HCT116 (cell line): ENCODE data around the gene JAK1. TPM values are rescaled to one million over a fixed set of nuclear protein-coding genes. Genes with fewer than 3 reads are reported as not detected.

Experiments
- ATAC-seq: fragments of 200-7000 bp; cut with Tn5 transposase; 2 replicates; pipeline ENCODE4 v1.9.1; 2020; ENCODE audit warnings: mild to moderate bottlenecking, moderate library complexity
- BruUV-seq: library from RNA; stranded (reverse); fragments of 400-500 nt; replicated peaks from 2 replicates; lab custom pipeline; 2021; lab: Mats Ljungman, UMichigan
- CTCF ChIA-PET: fragments of 300-600 bp; sonication (Branson Sonifier 250); formaldehyde crosslinking; loops from one replicate; lab custom pipeline; 2021; ENCODE audit warnings: antibody characterized with exemption; lab: Charles Lee
- POLR2A ChIA-PET: fragments of 300-600, 350-600 bp; sonication (Branson Sonifier 250); formaldehyde crosslinking; loops from one replicate; lab custom pipeline; 2021; ENCODE audit warnings: antibody characterized with exemption; lab: Charles Lee
- RAD21 ChIA-PET, 2 experiments: fragments of 300-600 bp; sonication (Branson Sonifier 250); formaldehyde crosslinking; loops; one replicate each; lab custom pipeline; 2023; ENCODE audit warnings: low total read pairs in 2 of 2; ENCODE audit not compliant: uncharacterized antibody in 2 of 2, unreplicated experiment in 2 of 2, low non-redundant PET in 1 of 2; lab: Charles Lee
- DNase-seq: peaks from one replicate; pipeline ENCODE4 v3.0.0-alpha.2; 2010; ENCODE audit warnings: low read depth, low spot score
- H2AFZ ChIP-seq: fragments of 200-600 bp; shearing (Covaris generic), sonication (generic); 2 replicates; pipeline ENCODE4 v1.6.1; 2017; ENCODE audit warnings: low read depth, mixed run types, mixed read lengths, antibody characterized with exemption, low read length; ENCODE audit not compliant: poor library complexity, severe bottlenecking
- H3K27ac ChIP-seq: 2 replicates; pipeline ENCODE4 v1.5.1; 2012; ENCODE audit warnings: low read depth, low read length
- H3K27me3 ChIP-seq: fragments of 200-600 bp; sonication (generic); 2 replicates; pipeline ENCODE4 v1.6.1; 2016; ENCODE audit warnings: mixed run types, low read length, mixed read lengths; ENCODE audit not compliant: insufficient read depth
- H3K36me3 ChIP-seq, 2 experiments: fragments of 200-500 bp in 1 of 2; fragments of 200-600 bp in 1 of 2; sonication (Bioruptor generic) in 1 of 2; sonication (generic) in 1 of 2; 2 replicates each; pipeline versions ENCODE4 v1.5.1 to v1.6.1; 2014 to 2016; ENCODE audit warnings: low read length in 2 of 2, inconsistent platforms in 1 of 2, mixed read lengths in 1 of 2, mixed run types in 1 of 2; ENCODE audit not compliant: insufficient read depth in 2 of 2, control insufficient read depth in 1 of 2
- H3K4me1 ChIP-seq, 2 experiments: fragments of 200-600 bp in 1 of 2; sonication (generic) in 1 of 2; 2 replicates each; pipeline versions ENCODE4 v1.5.1 to v1.6.1; 2012 to 2017; ENCODE audit warnings: low read length in 2 of 2, inconsistent platforms in 1 of 2, mild to moderate bottlenecking in 1 of 2, mixed read lengths in 1 of 2, mixed run types in 1 of 2, moderate library complexity in 1 of 2; ENCODE audit not compliant: insufficient read depth in 2 of 2, control insufficient read depth in 1 of 2
- H3K4me2 ChIP-seq: fragments of 200-600 bp; sonication (generic); 2 replicates; pipeline ENCODE4 v1.6.1; 2017; ENCODE audit warnings: mixed run types, low read length, mixed read lengths
- H3K4me3 ChIP-seq, 2 experiments: fragments of 200-600 bp in 1 of 2; sonication (generic) in 1 of 2; replicated peaks in 1 of 2; 2 replicates each; pipeline ENCODE4 v1.5.1; 2011 to 2016; ENCODE audit warnings: low read length in 2 of 2, control low read depth in 1 of 2, low read depth in 1 of 2, mild to moderate bottlenecking in 1 of 2, mixed read lengths in 1 of 2, mixed run types in 1 of 2
- H3K79me2 ChIP-seq: fragments of 200-600 bp; sonication (generic); 2 replicates; pipeline ENCODE4 v1.6.1; 2017; ENCODE audit warnings: mild to moderate bottlenecking, mixed run types, low read length, moderate library complexity, mixed read lengths; ENCODE audit not compliant: insufficient read depth
- H3K9ac ChIP-seq: fragments of 200-600 bp; sonication (generic); 2 replicates; pipeline ENCODE4 v1.6.1; 2016; ENCODE audit warnings: low read length, mixed read lengths
- H3K9me2 ChIP-seq: fragments of 200-600 bp; sonication (generic), shearing (Covaris generic); 2 replicates; pipeline ENCODE4 v1.6.1; 2017; ENCODE audit warnings: mixed run types, mild to moderate bottlenecking, moderate library complexity; ENCODE audit not compliant: insufficient read depth
- H3K9me3 ChIP-seq, 2 experiments: fragments of 200-500 bp in 1 of 2; fragments of 200-600 bp in 1 of 2; sonication (Bioruptor generic) in 1 of 2; sonication (generic) in 1 of 2; 2 replicates each; pipeline ENCODE4 v1.6.1; 2014 to 2017; ENCODE audit warnings: low read length in 2 of 2, mixed read lengths in 2 of 2, inconsistent platforms in 1 of 2, low read depth in 1 of 2, mild to moderate bottlenecking in 1 of 2, mixed run types in 1 of 2, moderate library complexity in 1 of 2; ENCODE audit not compliant: control insufficient read depth in 1 of 2, insufficient read depth in 1 of 2
- H4K20me1 ChIP-seq: fragments of 200-600 bp; sonication (generic), shearing (Covaris generic); 2 replicates; pipeline ENCODE4 v1.6.1; 2017; ENCODE audit warnings: mixed run types, mild to moderate bottlenecking, moderate library complexity; ENCODE audit not compliant: insufficient read depth
- CBX3 ChIP-seq: IDR thresholded peaks from 2 replicates; pipeline ENCODE4 v1.6.1; 2012; ENCODE audit warnings: low read depth
- CEBPB ChIP-seq: IDR thresholded peaks from 2 replicates; pipeline ENCODE4 v1.6.1; 2012; ENCODE audit warnings: low read depth
- EGR1 ChIP-seq: IDR thresholded peaks from 2 replicates; pipeline ENCODE4 v1.6.1; 2012; ENCODE audit warnings: low read depth
- ELF1 ChIP-seq: IDR thresholded peaks from 2 replicates; pipeline ENCODE4 v1.6.1; 2012; ENCODE audit warnings: low read depth, borderline replicate concordance
- EZH2 ChIP-seq: fragments of 200-600 bp; sonication (generic); IDR thresholded peaks from 2 replicates; pipeline ENCODE4 v1.6.1; 2017; ENCODE audit warnings: antibody characterized with exemption, mixed run types
- EZH2phosphoT487 ChIP-seq: fragments of 200-600 bp; IDR thresholded peaks from 2 replicates; pipeline ENCODE4 v1.6.1; 2018; ENCODE audit warnings: antibody characterized with exemption, borderline replicate concordance
- FOSL1 ChIP-seq: IDR thresholded peaks from 2 replicates; pipeline ENCODE4 v1.6.1; 2012; ENCODE audit warnings: low read depth
- JUND ChIP-seq: IDR thresholded peaks from 2 replicates; pipeline ENCODE4 v1.6.1; 2012
- POLR2A ChIP-seq: IDR thresholded peaks from 2 replicates; pipeline ENCODE4 v1.7.0; 2011; ENCODE audit warnings: borderline replicate concordance; ENCODE audit not compliant: insufficient read depth, insufficient read length; ENCODE audit errors: extremely low read depth
- POLR2AphosphoS5 ChIP-seq: IDR thresholded peaks from 2 replicates; pipeline ENCODE4 v1.6.1; 2011; ENCODE audit warnings: mild to moderate bottlenecking, low read depth, low read length, moderate library complexity
- SIN3A ChIP-seq: IDR thresholded peaks from 2 replicates; pipeline ENCODE4 v1.6.1; 2012; ENCODE audit warnings: low read depth
- SP1 ChIP-seq: IDR thresholded peaks from 2 replicates; pipeline ENCODE4 v1.6.1; 2012; ENCODE audit warnings: low read depth
- SRF ChIP-seq: IDR thresholded peaks from 2 replicates; pipeline ENCODE4 v1.6.1; 2012; ENCODE audit warnings: low read depth
- TCF7L2 ChIP-seq: IDR thresholded peaks from 2 replicates; pipeline ENCODE4 v1.7.0; 2011; ENCODE audit warnings: borderline replicate concordance, inconsistent platforms; ENCODE audit not compliant: insufficient read depth, insufficient read length; ENCODE audit errors: extremely low read depth
- YY1 ChIP-seq: IDR thresholded peaks from 2 replicates; pipeline ENCODE4 v1.6.1; 2011; ENCODE audit warnings: low read length, low read depth, moderate library complexity, mild to moderate bottlenecking; ENCODE audit not compliant: insufficient replicate concordance; ENCODE audit errors: extremely low read depth
- ZFX ChIP-seq: fragments of 450-650 bp; IDR thresholded peaks from 2 replicates; pipeline ENCODE4 v1.6.1; 2017
- ZNF274 ChIP-seq: fragments of 200-500 bp; sonication (Bioruptor generic); IDR thresholded peaks from 2 replicates; pipeline ENCODE4 v1.6.1; 2014; ENCODE audit warnings: mild to moderate bottlenecking, low read depth, low read length, inconsistent platforms
- intact Hi-C: fragments of 100-400 bp; cut with micrococcal nuclease; formaldehyde crosslinking; loops from 2 replicates; pipeline ENCODE4 v1.10.0; 2022
- total RNA-seq: library from RNA; stranded (reverse); gene quantifications from one replicate; pipeline ENCODE4 v1.2.1, GENCODE V29; 2021; ENCODE audit not compliant: unreplicated experiment
- TF ChIP-seq, protein P1 (sequence below): IDR thresholded peaks from 2 replicates; pipeline ENCODE4 v1.6.1; 2012
- TF ChIP-seq, protein P2 (sequence below): IDR thresholded peaks from 2 replicates; pipeline ENCODE4 v1.6.1; 2012; ENCODE audit warnings: low read depth
- TF ChIP-seq, protein P3 (sequence below): IDR thresholded peaks from 2 replicates; pipeline ENCODE4 v1.6.1; 2011; ENCODE audit warnings: mild to moderate bottlenecking, low read length, moderate library complexity; ENCODE audit not compliant: insufficient replicate concordance; ENCODE audit errors: extremely low read depth
- TF ChIP-seq, protein P4 (sequence below): IDR thresholded peaks from 2 replicates; pipeline ENCODE4 v1.6.1; 2012

JAK1 gene
- total RNA-seq, 1 experiment from 2014 or later, result 53.2 TPM

DNA sequence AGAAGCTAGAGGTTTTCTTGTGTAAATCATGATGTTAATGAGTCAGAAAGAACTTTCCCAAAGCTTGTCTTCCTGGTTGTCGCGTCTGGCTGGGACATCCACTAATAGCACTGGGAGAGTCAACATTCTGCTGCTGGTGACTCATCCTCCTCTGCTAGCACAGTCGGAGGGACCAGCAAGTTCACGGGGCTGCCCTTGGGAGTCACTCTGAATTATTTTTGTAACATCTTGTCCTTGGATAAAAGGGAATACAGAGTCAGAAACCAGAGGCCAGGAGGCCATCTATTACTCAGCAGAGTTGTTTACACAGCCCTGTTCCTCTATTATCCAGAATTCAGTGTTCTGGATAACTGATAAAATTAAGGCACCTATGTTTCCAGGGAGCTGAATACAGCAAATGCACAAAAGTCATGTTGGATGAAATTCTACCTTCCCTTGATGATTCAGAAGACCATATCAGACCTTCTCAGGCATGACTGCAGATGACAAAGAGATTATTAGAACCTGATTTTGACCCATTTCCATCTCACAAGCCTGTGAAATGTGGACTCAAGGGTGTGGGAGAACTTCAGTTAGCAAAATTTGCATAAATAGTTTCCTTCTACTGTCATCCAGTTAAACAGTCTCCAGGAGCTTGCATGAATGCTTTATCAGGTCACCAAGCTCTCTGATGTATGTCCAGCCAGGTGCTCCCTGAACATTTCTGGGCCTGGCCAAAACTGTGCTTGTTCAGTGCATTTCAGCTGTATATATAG lies 68.1 kb downstream of the JAK1 start:
- no TSS peak for BruUV-seq
- H3K4me2 ChIP-seq, result peak overlapping the region; percentile 74
- POLR2A ChIA-PET, result interaction anchor here (1.0 to 1.5 kb wide), 2 partner anchors 20 to 68 kb away, joined by 3 to 5 read pairs; partner anchors contain the start of gene JAK1
- H3K9me3 ChIP-seq, result no peaks in the 10 kb centered on the region
- peak overlapping the region in 1 of 2 experiments; percentile 44; a peak in 2 of 4 replicates for H3K4me3 ChIP-seq
- H3K4me1 ChIP-seq, result peaks cover 30 to 52% of the 10 kb centered on the region in 2 experiments
- peaks cover 12% of the 10 kb centered on the region for H3K79me2 ChIP-seq
- no peaks in the 10 kb centered on the region; the same call in 1 of the 2 replicates for H4K20me1 ChIP-seq
- RAD21 ChIA-PET, result no interaction called here
- no peak overlapping the region for H2AFZ ChIP-seq
- no peaks in the 10 kb centered on the region for H3K9me2 ChIP-seq
- DNase-seq (peak; percentile 94), ATAC-seq (peak; percentile 97)
- intact Hi-C loops, result no loop called here
- H3K36me3 ChIP-seq, result no peaks in the 10 kb centered on the region
- H3K27ac ChIP-seq, result peak overlapping the region; percentile 85
- H3K9ac ChIP-seq, result peak overlapping the region; percentile 59
- no peaks in the 10 kb centered on the region; the same call in 1 of the 2 replicates for H3K27me3 ChIP-seq
- CTCF ChIA-PET, result no interaction called here
- TF ChIP-seq TCF7L2 (peak; percentile 77), POLR2A (no peak), EGR1 (peak; percentile 55; the same call in 1 of the 2 replicates), SRF (peak; percentile 60), FOSL1 (peak; percentile 95), ZNF274 (no peak), ELF1 (no peak; the same call in 1 of the 2 replicates), SP1 (peak; percentile 92), EZH2phosphoT487 (no peak), YY1 (peak; percentile 68), JUND (peak; percentile 97), POLR2AphosphoS5 (peak; percentile 54; the same call in 1 of the 2 replicates), EZH2 (no peak), CEBPB (peak; percentile 91), CBX3 (peak; percentile 90), ZFX (no peak), SIN3A (peak; percentile 94)
- TF ChIP-seq, protein P1, sequence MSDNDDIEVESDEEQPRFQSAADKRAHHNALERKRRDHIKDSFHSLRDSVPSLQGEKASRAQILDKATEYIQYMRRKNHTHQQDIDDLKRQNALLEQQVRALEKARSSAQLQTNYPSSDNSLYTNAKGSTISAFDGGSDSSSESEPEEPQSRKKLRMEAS, result peak; percentile 55
- TF ChIP-seq, protein P2, sequence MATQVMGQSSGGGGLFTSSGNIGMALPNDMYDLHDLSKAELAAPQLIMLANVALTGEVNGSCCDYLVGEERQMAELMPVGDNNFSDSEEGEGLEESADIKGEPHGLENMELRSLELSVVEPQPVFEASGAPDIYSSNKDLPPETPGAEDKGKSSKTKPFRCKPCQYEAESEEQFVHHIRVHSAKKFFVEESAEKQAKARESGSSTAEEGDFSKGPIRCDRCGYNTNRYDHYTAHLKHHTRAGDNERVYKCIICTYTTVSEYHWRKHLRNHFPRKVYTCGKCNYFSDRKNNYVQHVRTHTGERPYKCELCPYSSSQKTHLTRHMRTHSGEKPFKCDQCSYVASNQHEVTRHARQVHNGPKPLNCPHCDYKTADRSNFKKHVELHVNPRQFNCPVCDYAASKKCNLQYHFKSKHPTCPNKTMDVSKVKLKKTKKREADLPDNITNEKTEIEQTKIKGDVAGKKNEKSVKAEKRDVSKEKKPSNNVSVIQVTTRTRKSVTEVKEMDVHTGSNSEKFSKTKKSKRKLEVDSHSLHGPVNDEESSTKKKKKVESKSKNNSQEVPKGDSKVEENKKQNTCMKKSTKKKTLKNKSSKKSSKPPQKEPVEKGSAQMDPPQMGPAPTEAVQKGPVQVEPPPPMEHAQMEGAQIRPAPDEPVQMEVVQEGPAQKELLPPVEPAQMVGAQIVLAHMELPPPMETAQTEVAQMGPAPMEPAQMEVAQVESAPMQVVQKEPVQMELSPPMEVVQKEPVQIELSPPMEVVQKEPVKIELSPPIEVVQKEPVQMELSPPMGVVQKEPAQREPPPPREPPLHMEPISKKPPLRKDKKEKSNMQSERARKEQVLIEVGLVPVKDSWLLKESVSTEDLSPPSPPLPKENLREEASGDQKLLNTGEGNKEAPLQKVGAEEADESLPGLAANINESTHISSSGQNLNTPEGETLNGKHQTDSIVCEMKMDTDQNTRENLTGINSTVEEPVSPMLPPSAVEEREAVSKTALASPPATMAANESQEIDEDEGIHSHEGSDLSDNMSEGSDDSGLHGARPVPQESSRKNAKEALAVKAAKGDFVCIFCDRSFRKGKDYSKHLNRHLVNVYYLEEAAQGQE, result no peak
- TF ChIP-seq, protein P3, sequence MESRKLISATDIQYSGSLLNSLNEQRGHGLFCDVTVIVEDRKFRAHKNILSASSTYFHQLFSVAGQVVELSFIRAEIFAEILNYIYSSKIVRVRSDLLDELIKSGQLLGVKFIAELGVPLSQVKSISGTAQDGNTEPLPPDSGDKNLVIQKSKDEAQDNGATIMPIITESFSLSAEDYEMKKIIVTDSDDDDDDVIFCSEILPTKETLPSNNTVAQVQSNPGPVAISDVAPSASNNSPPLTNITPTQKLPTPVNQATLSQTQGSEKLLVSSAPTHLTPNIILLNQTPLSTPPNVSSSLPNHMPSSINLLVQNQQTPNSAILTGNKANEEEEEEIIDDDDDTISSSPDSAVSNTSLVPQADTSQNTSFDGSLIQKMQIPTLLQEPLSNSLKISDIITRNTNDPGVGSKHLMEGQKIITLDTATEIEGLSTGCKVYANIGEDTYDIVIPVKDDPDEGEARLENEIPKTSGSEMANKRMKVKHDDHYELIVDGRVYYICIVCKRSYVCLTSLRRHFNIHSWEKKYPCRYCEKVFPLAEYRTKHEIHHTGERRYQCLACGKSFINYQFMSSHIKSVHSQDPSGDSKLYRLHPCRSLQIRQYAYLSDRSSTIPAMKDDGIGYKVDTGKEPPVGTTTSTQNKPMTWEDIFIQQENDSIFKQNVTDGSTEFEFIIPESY, result no peak
- TF ChIP-seq, protein P4, sequence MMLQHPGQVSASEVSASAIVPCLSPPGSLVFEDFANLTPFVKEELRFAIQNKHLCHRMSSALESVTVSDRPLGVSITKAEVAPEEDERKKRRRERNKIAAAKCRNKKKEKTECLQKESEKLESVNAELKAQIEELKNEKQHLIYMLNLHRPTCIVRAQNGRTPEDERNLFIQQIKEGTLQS, result no peak; the same call in 1 of the 2 replicates
